ENCODE measurements around the gene ADGRA1. TPM values are rescaled to one million over a fixed set of nuclear protein-coding genes. Genes with fewer than 3 reads are reported as not detected.

ADGRA1 gene
- total and polyA plus RNA-seq, 2 experiments from 2014 or later: 0.23 to 0.52 TPM

DNA sequence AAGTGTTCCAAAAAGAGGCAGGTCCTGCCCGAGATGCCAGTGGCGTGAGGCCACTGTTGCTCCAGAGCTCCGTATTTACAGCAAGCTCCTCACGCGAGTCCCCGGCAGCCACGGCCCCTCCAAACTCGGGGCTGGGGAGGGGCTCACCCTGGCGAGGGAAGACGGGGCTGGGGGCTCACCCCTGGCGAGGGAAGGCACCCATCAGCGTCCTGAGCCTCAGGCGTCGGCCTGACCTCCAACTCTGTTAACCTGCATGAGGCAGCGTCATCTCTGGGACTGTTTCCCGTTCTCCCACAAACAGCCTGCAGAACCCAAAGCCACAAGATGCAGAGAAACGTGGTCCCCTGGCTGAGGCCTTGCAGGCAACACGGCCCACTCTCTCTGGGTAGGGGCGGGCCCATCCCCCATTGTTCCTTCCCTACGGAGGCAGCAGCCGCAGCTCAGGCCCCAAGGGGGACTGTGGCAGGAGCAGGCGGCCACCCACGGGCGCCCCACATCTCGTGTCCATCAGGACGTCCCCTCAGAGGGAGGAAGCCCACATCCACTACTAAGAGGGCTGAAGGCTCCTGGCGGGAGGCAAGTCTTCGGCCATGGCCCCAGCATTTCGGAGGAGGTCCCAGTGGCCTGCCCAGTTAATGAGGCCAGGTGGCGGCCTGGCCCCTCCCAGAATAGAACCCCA is 4.2 kb upstream of the ADGRA1 start:
- Mint-ChIP-seq H3K4me3 (no peak overlapping the region), H3K4me1 (peaks cover 2% of the 10 kb centered on the region; the same call in 2 of the 3 replicates), H3K36me3 (ENCODE audit: low read depth) (no peaks in the 10 kb centered on the region; the same call in 2 of the 3 replicates), H3K27me3 (ENCODE audit: insufficient read depth, low read depth, poor library complexity) (peaks cover 19% of the 10 kb centered on the region), H3K27ac (no peak overlapping the region), H3K9me3 (no peaks in the 10 kb centered on the region; the same call in 2 of the 3 replicates)
- Histone ChIP-seq H3K79me2 (replicated peaks; ENCODE audit: insufficient read depth) (no peaks in the 10 kb centered on the region), H3K27me3 (ENCODE audit: insufficient read depth) (peaks cover 21% of the 10 kb centered on the region), H3K27ac (ENCODE audit: low read depth) (no peak overlapping the region), H3K4me1 (ENCODE audit: insufficient read depth) (no peaks in the 10 kb centered on the region), H3K4me2 (no peak overlapping the region), H3K9me2 (ENCODE audit: insufficient read depth) (no peaks in the 10 kb centered on the region), H3K36me3 (ENCODE audit: insufficient read depth) (no peaks in the 10 kb centered on the region), H2AFZ (no peak overlapping the region), H3F3A (replicated peaks; ENCODE audit: low read depth) (no peaks in the 10 kb centered on the region), H3K4me3 (no peak overlapping the region), H4K20me1 (replicated peaks; ENCODE audit: insufficient read depth) (no peaks in the 10 kb centered on the region)
- ATAC-seq (no peak), DNase-seq (ENCODE audit: low spot score) (no peak)
- no peak for TF ChIP-seq CTCF (conservative IDR thresholded peaks at IDR 0.05; ENCODE audit: low read depth in 2 of 2)
- TF ChIP-seq STAT1 (IDR thresholded peaks at IDR 0.05; ENCODE audit: unreplicated experiment): no peak
- TF ChIP-seq ETS1 (IDR thresholded peaks at IDR 0.05): no peak
- TF ChIP-seq POLR2AphosphoS5 (IDR thresholded peaks at IDR 0.05; ENCODE audit: low read depth): no peak
- TF ChIP-seq ZNF114 (CRISPR knock-in tag; IDR thresholded peaks at IDR 0.05): no peak
- TF ChIP-seq EZH2phosphoT487 (IDR thresholded peaks at IDR 0.05; ENCODE audit: unreplicated experiment): no peak
- no peak for TF ChIP-seq EZH2 (IDR thresholded peaks at IDR 0.05; ENCODE audit: low read depth, unreplicated experiment)
- no peak for TF ChIP-seq REST (IDR thresholded peaks at IDR 0.05; ENCODE audit: unreplicated experiment)
- TF ChIP-seq, protein P1, sequence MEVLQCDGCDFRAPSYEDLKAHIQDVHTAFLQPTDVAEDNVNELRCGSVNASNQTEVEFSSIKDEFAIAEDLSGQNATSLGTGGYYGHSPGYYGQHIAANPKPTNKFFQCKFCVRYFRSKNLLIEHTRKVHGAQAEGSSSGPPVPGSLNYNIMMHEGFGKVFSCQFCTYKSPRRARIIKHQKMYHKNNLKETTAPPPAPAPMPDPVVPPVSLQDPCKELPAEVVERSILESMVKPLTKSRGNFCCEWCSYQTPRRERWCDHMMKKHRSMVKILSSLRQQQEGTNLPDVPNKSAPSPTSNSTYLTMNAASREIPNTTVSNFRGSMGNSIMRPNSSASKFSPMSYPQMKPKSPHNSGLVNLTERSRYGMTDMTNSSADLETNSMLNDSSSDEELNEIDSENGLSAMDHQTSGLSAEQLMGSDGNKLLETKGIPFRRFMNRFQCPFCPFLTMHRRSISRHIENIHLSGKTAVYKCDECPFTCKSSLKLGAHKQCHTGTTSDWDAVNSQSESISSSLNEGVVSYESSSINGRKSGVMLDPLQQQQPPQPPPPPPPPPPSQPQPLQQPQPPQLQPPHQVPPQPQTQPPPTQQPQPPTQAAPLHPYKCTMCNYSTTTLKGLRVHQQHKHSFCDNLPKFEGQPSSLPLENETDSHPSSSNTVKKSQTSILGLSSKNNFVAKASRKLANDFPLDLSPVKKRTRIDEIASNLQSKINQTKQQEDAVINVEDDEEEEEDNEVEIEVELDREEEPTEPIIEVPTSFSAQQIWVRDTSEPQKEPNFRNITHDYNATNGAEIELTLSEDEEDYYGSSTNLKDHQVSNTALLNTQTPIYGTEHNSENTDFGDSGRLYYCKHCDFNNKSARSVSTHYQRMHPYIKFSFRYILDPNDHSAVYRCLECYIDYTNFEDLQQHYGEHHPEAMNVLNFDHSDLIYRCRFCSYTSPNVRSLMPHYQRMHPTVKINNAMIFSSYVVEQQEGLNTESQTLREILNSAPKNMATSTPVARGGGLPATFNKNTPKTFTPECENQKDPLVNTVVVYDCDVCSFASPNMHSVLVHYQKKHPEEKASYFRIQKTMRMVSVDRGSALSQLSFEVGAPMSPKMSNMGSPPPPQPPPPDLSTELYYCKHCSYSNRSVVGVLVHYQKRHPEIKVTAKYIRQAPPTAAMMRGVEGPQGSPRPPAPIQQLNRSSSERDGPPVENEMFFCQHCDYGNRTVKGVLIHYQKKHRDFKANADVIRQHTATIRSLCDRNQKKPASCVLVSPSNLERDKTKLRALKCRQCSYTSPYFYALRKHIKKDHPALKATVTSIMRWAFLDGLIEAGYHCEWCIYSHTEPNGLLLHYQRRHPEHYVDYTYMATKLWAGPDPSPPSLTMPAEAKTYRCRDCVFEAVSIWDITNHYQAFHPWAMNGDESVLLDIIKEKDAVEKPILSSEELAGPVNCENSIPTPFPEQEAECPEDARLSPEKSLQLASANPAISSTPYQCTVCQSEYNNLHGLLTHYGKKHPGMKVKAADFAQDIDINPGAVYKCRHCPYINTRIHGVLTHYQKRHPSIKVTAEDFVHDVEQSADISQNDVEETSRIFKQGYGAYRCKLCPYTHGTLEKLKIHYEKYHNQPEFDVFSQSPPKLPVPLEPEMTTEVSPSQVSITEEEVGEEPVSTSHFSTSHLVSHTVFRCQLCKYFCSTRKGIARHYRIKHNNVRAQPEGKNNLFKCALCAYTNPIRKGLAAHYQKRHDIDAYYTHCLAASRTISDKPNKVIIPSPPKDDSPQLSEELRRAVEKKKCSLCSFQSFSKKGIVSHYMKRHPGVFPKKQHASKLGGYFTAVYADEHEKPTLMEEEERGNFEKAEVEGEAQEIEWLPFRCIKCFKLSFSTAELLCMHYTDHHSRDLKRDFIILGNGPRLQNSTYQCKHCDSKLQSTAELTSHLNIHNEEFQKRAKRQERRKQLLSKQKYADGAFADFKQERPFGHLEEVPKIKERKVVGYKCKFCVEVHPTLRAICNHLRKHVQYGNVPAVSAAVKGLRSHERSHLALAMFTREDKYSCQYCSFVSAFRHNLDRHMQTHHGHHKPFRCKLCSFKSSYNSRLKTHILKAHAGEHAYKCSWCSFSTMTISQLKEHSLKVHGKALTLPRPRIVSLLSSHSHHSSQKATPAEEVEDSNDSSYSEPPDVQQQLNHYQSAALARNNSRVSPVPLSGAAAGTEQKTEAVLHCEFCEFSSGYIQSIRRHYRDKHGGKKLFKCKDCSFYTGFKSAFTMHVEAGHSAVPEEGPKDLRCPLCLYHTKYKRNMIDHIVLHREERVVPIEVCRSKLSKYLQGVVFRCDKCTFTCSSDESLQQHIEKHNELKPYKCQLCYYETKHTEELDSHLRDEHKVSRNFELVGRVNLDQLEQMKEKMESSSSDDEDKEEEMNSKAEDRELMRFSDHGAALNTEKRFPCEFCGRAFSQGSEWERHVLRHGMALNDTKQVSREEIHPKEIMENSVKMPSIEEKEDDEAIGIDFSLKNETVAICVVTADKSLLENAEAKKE (CRISPR knock-in tag; IDR thresholded peaks at IDR 0.05): no peak
- TF ChIP-seq JUNB (IDR thresholded peaks at IDR 0.05; ENCODE audit: unreplicated experiment): no peak
- TF ChIP-seq CREB1 (CRISPR knock-in tag; IDR thresholded peaks at IDR 0.05; ENCODE audit: low read depth): no peak
